GM15510 (cell line): ENCODE results near the gene MALRD1.

ENCODE experiments used
- POLR2A ChIP-seq: IDR thresholded peaks from 3 replicates; pipeline ENCODE4 v1.6.1; 2011; ENCODE audit warnings: borderline replicate concordance; ENCODE audit not compliant: insufficient read length; ENCODE audit errors: extremely low read depth

MALRD1 gene

GRCh38 chr10:19245889-19246752 lies 197.5 kb downstream of the MALRD1 start:
- TF ChIP-seq POLR2A: no peak

GRCh38 chr10:19247843-19248242 lies 199.2 kb downstream of the MALRD1 start:
- TF ChIP-seq POLR2A: no peak

GRCh38 chr10:19250546-19250945 lies 201.9 kb downstream of the MALRD1 start:
- TF ChIP-seq POLR2A: no peak

GRCh38 chr10:19252531-19252930 lies 203.9 kb downstream of the MALRD1 start:
- TF ChIP-seq POLR2A: no peak

- no peak for TF ChIP-seq POLR2A
Measured at GRCh38 chr10:19256331-19256730, 207.7 kb downstream of the MALRD1 start.

- TF ChIP-seq POLR2A: no peak
Measured at GRCh38 chr10:19263262-19263661, 214.7 kb downstream of the MALRD1 start.

GRCh38 chr10:19283285-19283684 lies 234.7 kb downstream of the MALRD1 start:
- TF ChIP-seq POLR2A: no peak

- no peak for TF ChIP-seq POLR2A
Measured at GRCh38 chr10:19283786-19284185, 235.2 kb downstream of the MALRD1 start.

- no peak for TF ChIP-seq POLR2A
Measured at GRCh38 chr10:19290770-19291169, 242.2 kb downstream of the MALRD1 start.

- no peak for TF ChIP-seq POLR2A
Measured at GRCh38 chr10:19294233-19294632, 245.6 kb downstream of the MALRD1 start.

- TF ChIP-seq POLR2A: no peak
Measured at GRCh38 chr10:19299645-19300044, 251.0 kb downstream of the MALRD1 start.

GRCh38 chr10:19302117-19302516 lies 253.5 kb downstream of the MALRD1 start:
- no peak for TF ChIP-seq POLR2A

- no peak for TF ChIP-seq POLR2A
Measured at GRCh38 chr10:19310066-19310465, 261.5 kb downstream of the MALRD1 start.

- no peak for TF ChIP-seq POLR2A
Measured at GRCh38 chr10:19316204-19316870, 267.7 kb downstream of the MALRD1 start.

GRCh38 chr10:19317952-19318351 lies 269.4 kb downstream of the MALRD1 start:
- no peak for TF ChIP-seq POLR2A

- no peak for TF ChIP-seq POLR2A
Measured at GRCh38 chr10:19325581-19325980, 277.0 kb downstream of the MALRD1 start.

- TF ChIP-seq POLR2A: no peak
Measured at GRCh38 chr10:19328582-19328981, 280.0 kb downstream of the MALRD1 start.

- no peak for TF ChIP-seq POLR2A
Measured at GRCh38 chr10:19329475-19329874, 280.9 kb downstream of the MALRD1 start.
